Hematopoietic multipotent progenitor cell treated with erythropoietin and hydrocortisone succinate and interleukin-3 and kit ligand, for 4 days (in vitro differentiated cells): ENCODE results near the gene HOXB5.

Experiments
- DNase-seq: peaks from one replicate; pipeline ENCODE4 v3.0.0-alpha.2; 2015

The HOXB5 gene

GRCh38 chr17:48628649-48629410 is 35.3 kb upstream of the HOXB5 start:
- no peak for DNase-seq

GRCh38 chr17:48627623-48628521 is 34.3 kb upstream of the HOXB5 start:
- DNase-seq, result no peak

GRCh38 chr17:48627118-48627597 is 33.6 kb upstream of the HOXB5 start:
- no peak for DNase-seq

DNA sequence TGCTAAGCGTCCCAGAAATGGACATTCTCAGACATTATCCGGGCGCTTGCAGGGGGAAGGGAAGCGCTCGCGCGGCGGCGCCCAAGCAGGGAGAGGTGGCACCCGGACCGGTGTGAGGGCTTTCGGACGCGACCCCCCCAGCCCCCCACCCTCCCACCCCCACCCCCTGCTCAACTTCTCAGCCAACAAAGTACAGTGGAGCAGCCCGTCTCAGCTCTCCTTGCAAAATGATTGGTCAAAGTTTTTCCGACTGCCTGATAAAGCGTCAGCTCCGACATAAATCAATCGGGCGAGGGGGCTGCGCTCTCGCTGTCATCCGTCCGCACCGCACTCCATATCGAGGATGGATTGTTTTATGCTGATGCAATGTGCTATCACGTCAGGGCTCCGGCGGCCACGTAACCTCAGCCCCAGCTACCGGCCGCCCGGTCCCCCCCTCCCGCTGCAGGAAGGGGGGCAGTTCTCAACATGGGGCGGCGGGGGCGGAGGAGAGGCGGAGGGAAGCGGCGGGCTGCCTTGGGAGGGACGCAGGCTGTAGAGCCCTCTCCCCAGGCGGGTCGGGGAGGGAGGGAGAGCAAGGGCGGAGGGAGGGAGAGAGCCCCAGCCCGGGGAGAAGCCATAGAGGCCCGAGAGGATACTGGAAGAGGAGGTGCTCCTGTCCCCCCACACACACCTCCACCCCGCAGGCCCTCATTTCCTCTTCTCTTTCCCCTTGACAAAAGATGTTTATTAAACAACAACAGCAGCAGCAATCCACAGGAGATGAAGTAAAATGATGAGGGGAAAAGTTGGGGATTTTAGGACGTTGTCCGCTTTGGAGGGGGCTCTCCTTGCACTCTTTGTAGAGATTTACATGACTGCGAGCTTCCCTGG is 32.9 kb upstream of the HOXB5 start, which contains the start of gene HOXB9:
HOXB9 (minus strand) TSS at position 114 of the 873 bp plus-strand sequence; CDS start at position 25, 89 bp downstream.
- no peak for DNase-seq

- peak; percentile 60 for DNase-seq
These were observed 32.1 kb upstream of the HOXB5 start for GRCh38 chr17:48625495-48626244.

DNA sequence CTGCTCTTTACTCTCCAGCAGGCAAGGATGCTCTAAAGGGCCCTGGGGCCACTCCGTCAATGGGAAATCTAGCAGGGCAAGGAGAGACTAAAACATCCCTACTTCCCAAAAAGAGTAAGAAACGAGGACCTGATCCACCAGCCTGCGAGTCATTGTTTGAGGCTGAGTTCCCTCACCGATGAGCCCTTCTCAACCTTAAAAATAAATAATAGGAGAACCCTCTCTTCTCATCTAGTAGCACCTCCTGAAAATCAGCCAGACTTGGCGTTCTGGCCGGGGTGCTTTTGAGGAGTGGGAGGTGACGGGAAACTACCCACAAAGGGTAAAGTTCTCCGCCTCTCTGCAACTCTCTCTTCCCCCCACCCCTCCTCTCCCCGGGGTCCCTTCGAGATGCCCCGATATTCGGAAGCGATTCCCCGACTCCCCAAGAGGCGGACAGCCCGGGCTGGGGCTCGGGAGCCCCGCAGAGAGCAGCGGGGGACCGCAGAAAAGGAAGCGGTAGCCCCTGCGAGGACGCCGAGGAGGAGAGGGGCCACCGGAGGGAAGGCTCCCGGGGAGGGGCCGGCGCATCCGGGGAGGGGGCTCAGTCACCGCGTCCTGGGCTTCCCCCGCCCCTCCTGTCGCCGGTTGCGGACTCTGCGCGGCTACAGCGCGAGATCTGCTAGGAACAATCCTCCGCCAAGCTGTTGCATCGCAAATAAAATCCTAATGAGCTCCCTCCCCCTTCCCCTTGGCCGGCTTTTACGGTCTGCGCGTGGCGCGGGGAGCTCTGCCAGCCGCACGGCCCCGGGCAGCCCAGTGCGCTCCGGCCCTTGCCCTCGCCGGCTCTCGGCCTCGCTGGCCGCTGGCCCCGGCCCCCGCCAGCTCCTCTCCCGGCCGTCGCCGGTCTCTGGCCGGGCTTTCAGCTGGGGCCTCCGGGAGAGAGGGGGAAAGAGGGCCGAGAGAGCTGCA is 31.2 kb upstream of the HOXB5 start:
- DNase-seq, result no peak

- no peak for DNase-seq
These were observed 30.5 kb upstream of the HOXB5 start for GRCh38 chr17:48624118-48624517.

DNA sequence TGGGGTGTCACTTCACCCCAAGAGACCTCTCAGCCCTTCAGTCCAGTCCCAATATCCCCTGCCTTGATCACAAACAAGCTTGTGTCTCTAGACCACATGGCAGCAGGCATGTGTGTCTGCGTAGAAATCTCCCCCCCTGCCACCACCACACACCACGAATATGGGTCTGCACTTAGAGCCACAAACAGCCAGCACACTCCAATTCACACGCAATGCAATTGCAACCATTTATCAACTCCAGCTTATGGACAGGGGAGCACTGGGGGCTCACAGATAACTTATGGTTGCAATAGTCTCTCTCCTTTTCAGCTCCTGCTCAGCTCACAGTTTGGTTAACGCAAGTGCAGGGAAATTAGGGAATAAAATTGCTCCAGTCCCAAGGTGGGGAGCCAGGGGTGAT is 30.0 kb upstream of the HOXB5 start:
- no peak for DNase-seq

DNA sequence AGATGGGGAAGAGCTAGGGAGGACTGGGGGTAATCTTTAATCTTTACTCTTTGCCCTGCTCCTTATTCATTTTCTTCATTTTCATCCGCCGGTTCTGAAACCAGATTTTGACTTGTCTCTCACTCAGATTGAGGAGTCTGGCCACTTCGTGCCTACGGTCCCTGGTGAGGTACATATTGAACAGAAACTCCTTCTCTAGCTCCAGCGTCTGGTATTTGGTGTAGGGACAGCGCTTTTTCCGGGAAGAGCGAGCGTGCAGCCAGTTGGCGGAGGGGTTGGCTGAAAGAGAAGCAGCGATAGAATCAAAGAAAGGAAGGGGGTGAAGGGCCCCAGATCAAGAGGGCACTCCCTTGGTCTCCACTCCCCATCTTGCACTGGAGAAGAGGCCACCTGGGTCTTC is 29.3 kb upstream of the HOXB5 start:
- DNase-seq, result no peak

- DNase-seq, result no peak
These were observed 28.1 kb upstream of the HOXB5 start for GRCh38 chr17:48621410-48622392.

GRCh38 chr17:48620461-48621139 is 27.0 kb upstream of the HOXB5 start:
- no peak for DNase-seq

DNA sequence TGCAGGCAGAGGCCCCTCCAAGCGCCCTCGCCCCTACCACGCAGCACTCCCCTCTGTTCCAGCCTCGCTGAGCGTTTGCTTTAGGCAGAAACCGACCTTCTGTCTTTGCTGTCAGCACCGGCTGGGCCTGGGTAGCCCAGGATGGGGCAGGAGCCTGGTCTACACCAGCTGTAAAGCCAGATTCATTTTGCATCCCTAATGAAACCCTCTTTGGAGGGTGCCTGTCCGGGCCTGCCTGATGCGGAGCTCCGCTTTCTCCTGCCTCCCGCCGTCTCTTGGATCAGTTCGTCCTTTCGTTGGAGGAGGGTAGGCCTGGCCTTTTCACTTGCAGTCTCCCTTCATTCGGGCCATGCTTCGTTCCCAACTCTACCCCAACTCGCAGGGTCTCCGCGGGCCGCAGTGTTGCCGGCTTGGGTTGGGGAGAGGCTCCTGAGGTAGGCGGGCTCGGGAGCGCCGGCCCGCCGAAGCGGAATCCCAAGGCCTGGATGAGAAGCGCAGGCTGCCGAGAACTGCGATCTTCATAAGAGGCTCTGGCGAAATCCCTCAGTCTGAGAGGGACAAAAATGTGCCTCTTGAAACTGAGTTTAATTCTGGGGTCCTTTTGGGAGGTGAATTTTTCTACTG is 26.4 kb upstream of the HOXB5 start:
- no peak for DNase-seq

DNA sequence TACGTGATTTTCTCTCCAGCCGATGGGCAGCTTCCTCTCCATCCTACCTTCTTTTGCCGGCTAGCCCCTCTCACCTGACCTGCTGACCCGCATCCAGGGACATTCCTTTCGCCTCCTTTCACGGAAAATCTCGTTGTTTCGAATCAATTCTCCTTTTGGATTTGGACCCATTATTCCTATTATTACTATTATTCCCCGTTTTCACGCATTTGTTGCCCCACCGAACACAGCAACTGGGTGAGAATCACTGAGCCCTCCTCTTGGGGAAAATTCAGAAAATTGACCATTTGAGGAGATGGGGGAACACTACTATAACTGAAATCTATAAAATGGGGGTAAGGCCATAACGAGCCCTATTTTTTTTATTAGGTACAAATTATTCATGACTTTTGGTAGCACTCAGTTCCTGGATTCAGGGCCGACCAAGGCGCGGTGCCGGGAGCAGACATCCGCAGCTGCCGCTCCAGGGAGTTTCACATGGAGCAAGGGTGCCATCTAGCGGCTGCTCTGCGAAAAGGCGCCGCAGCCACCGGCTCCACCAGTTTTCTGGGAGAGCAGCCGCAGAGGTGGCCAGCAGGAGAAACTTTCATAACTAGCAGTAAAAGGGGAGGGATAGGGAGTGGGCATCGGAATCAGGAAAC is 24.8 kb upstream of the HOXB5 start:
- DNase-seq, result peak; percentile 91

- no peak for DNase-seq
These were observed 24.1 kb upstream of the HOXB5 start for GRCh38 chr17:48617471-48618255.

GRCh38 chr17:48616717-48617470 is 23.3 kb upstream of the HOXB5 start:
- no peak for DNase-seq
